Kidney (tissue), 14 donors: ENCODE data around the gene PACSIN2. TPM values are rescaled to one million over a fixed set of nuclear protein-coding genes. Genes with fewer than 3 reads are reported as not detected.
A peak's percentile ranks its signal among the peaks of the same experiment; 100 is the strongest.

Source experiments
- DNase-seq, 5 donors: peaks; one replicate each; pipeline ENCODE4 v3.0.0-alpha.2; 2013 to 2020
- FAIRE-seq: peaks from 2 replicates; lab custom pipeline; 2012; peaks lifted over from hg19 to GRCh38; lab: Jason Lieb, UNC
- H3K27ac ChIP-seq, 2 donors: one replicate each; pipeline ENCODE4 v1.7.0; 2013; ENCODE audit warnings: low read depth in 2 of 2, low read length in 2 of 2, inconsistent platforms in 1 of 2
- H3K27me3 ChIP-seq: one replicate; pipeline ENCODE4 v1.7.1; 2013; ENCODE audit warnings: low read length, inconsistent platforms; ENCODE audit not compliant: control insufficient read depth, insufficient read depth
- H3K36me3 ChIP-seq, 3 donors: one replicate each; pipeline versions ENCODE4 v1.7.0 to v1.7.1; 2013; ENCODE audit warnings: low read length in 3 of 3, control low read depth in 1 of 3, inconsistent platforms in 1 of 3; ENCODE audit not compliant: insufficient read depth in 3 of 3, control insufficient read depth in 2 of 3
- H3K4me1 ChIP-seq, 3 donors: one replicate each; pipeline versions ENCODE4 v1.7.0 to v1.7.1; 2013; ENCODE audit warnings: low read length in 3 of 3, inconsistent platforms in 1 of 3, low read depth in 1 of 3; ENCODE audit not compliant: control insufficient read depth in 2 of 3, insufficient read depth in 2 of 3
- H3K4me3 ChIP-seq, 3 donors: one replicate each; pipeline versions ENCODE4 v1.7.0 to v1.8.1; 2013; ENCODE audit warnings: low read length in 3 of 3, control low read depth in 1 of 3, inconsistent platforms in 1 of 3
- H3K9ac ChIP-seq, 3 donors: one replicate each; pipeline versions ENCODE4 v1.7.0 to v1.7.1; 2013; ENCODE audit warnings: low read length in 3 of 3, control low read depth in 1 of 3, inconsistent platforms in 1 of 3
- H3K9me3 ChIP-seq, 3 donors: one replicate each; pipeline versions ENCODE4 v1.7.0 to v1.7.1; 2013; ENCODE audit warnings: low read length in 3 of 3, control low read depth in 1 of 3, inconsistent platforms in 1 of 3; ENCODE audit not compliant: control insufficient read depth in 2 of 3, insufficient read depth in 1 of 3
- CTCF ChIP-seq: IDR thresholded peaks from 3 replicates; pipeline ENCODE4 v1.5.1; 2012; ENCODE audit warnings: mild to moderate bottlenecking, moderate library complexity, borderline replicate concordance; ENCODE audit not compliant: insufficient read depth; ENCODE audit errors: extremely low read depth
- intact Hi-C: fragments of 100-400 bp; cut with DNase I; formaldehyde crosslinking; loops from one replicate; pipeline ENCODE4 v1.11.1; 2022
- polyA plus RNA-seq: library from polyadenylated mRNA; stranded (reverse); fragments of 350-450 nt; fragmentation: Illumina TruSeq; extraction: RNeasy Lipid Tissue Mini Kit (QIAGEN cat#74804); gene quantifications from one replicate; pipeline ENCODE4 v1.2.3, GENCODE V29; 2014; ENCODE audit warnings: low read depth, low replicate concordance; ENCODE audit not compliant: insufficient read depth
- total RNA-seq: library from RNA; stranded (reverse); fragmentation: NEBNext Ultra II Directional; extraction: Animal tissue kit (Norgen Biotek cat#: 25700); gene quantifications from one replicate; pipeline ENCODE4 v1.2.1, GENCODE V29; 2021
- donor health status: control.
- donor health status: control.
- donor health status: control.
- donor health status: control.
- donor health status: control.
- donor health status: DM: yes; HTN: yes; CAD: no.
- donor health status: Normal renal cell carcinoma (clear cell type).

PACSIN2 gene
- total and polyA plus RNA-seq, 2 donors from 2014 or later, result 56.3 to 105 TPM

- intact Hi-C loops, result loop anchor here (10.0 kb wide), 1 partner anchor 165 kb away; no protein-coding TSS in a partner anchor
- no peak for TF ChIP-seq CTCF
- Histone ChIP-seq H3K36me3 (peaks cover 0 to 32% (median 13%) of the 10 kb centered on the region in 3 donors), H3K27ac (no peak overlapping the region), H3K9ac (no peak overlapping the region), H3K4me3 (no peak overlapping the region), H3K9me3 (no peaks in the 10 kb centered on the region), H3K27me3 (no peaks in the 10 kb centered on the region), H3K4me1 (peaks cover 0 to 8% (median 0%) of the 10 kb centered on the region in 3 donors)
- FAIRE-seq (no peak), DNase-seq (no peak)
Measured at GRCh38 chr22:42869888-42870480, 145.0 kb downstream of the PACSIN2 start.

- Histone ChIP-seq H3K9me3 (no peaks in the 10 kb centered on the region), H3K27me3 (no peaks in the 10 kb centered on the region), H3K36me3 (peaks cover 0 to 32% (median 13%) of the 10 kb centered on the region in 3 donors), H3K9ac (no peak overlapping the region), H3K4me1 (peaks cover 0 to 8% (median 0%) of the 10 kb centered on the region in 3 donors), H3K27ac (no peak overlapping the region), H3K4me3 (no peak overlapping the region)
- intact Hi-C loops, result loop anchor here (10.0 kb wide), 1 partner anchor 165 kb away; no protein-coding TSS in a partner anchor
- no peak for DNase-seq
- TF ChIP-seq CTCF, result no peak
- FAIRE-seq, result no peak
Measured at GRCh38 chr22:42869463-42869862, 145.5 kb downstream of the PACSIN2 start.

- no peak overlapping the region for H3K4me3 ChIP-seq
- DNase-seq (peak in 1 of 5 donors; percentile 88), FAIRE-seq (no peak)
- no peak overlapping the region for H3K27ac ChIP-seq
- H3K9me3 ChIP-seq, result no peaks in the 10 kb centered on the region
- no peak overlapping the region for H3K9ac ChIP-seq
- TF ChIP-seq CTCF, result peak; percentile 1
- intact Hi-C loops, result loop anchor here (10.0 kb wide), 1 partner anchor 166 kb away; no protein-coding TSS in a partner anchor
- peaks cover 0 to 8% (median 0%) of the 10 kb centered on the region in 3 donors for H3K4me1 ChIP-seq
- peaks cover 0 to 28% (median 13%) of the 10 kb centered on the region in 3 donors for H3K36me3 ChIP-seq
- no peaks in the 10 kb centered on the region for H3K27me3 ChIP-seq
Measured at GRCh38 chr22:42868751-42869251, 146.1 kb downstream of the PACSIN2 start.
